ENCODE results near the gene TAS2R3. TPM values are rescaled to one million over a fixed set of nuclear protein-coding genes. Genes with fewer than 3 reads are reported as not detected.
A peak's percentile ranks its signal among the peaks of the same experiment; 100 is the strongest.

The TAS2R3 gene
- total RNA-seq, 2 donors from 2014 or later, result 1.6 to 2.6 TPM

GRCh38 chr7:141737836-141738591, 25.9 kb upstream of the TAS2R3 start, which contains the start of gene SSBP1:
SSBP1 (plus strand) TSS chr7:141738358; CDS start chr7:141739167, 809 bp downstream.
- peak; percentile 97 for DNase-seq
- Histone ChIP-seq H3K36me3 (ENCODE audit: control insufficient read depth, insufficient read depth, low read length) (peaks cover 25% of the 10 kb centered on the region), H3K27ac (ENCODE audit: low read depth, low read length) (peak within 1 kb of the TSS; percentile 69), H3K4me3 (ENCODE audit: low read length) (peak within 1 kb of the TSS; percentile 95), H3K9me3 (ENCODE audit: control insufficient read depth, low read length) (no peaks in the 10 kb centered on the region), H3K27me3 (ENCODE audit: control insufficient read depth, insufficient read depth, low read length, poor library complexity, severe bottlenecking) (no peaks in the 10 kb centered on the region), H3K4me1 (ENCODE audit: control insufficient read depth, insufficient read depth, low read length) (peaks cover 19% of the 10 kb centered on the region), H3K9ac (ENCODE audit: extremely low read depth, low read length, poor library complexity, severe bottlenecking) (peak within 1 kb of the TSS; percentile 82)
- H3K36me3 Mint-ChIP-seq (ENCODE audit: low read depth), result peaks cover 32% of the 10 kb centered on the region
- H3K27ac Mint-ChIP-seq, result peak within 1 kb of the TSS; percentile 100
- 13 to 15% methylated on average over 31 to 46 of the region's 46 CpGs for WGBS, 2 experiments (ENCODE audit: insufficient coverage in 1 of 2, insufficient read length in 1 of 2)
- no peaks in the 10 kb centered on the region for H3K9me3 Mint-ChIP-seq
- no peaks in the 10 kb centered on the region for H3K27me3 Mint-ChIP-seq (ENCODE audit: insufficient read depth)
- TF ChIP-seq CTCF (conservative IDR thresholded peaks at IDR 0.05), result peak; percentile 86
- H3K4me3 Mint-ChIP-seq, result peak within 1 kb of the TSS; percentile 98
- H3K4me1 Mint-ChIP-seq, result peaks cover 36% of the 10 kb centered on the region

GRCh38 chr7:141738592-141739013, 25.3 kb upstream of the TAS2R3 start:
- Mint-ChIP-seq H3K27me3 (ENCODE audit: insufficient read depth) (no peaks in the 10 kb centered on the region), H3K4me3 (peak overlapping the region; percentile 98), H3K27ac (peak overlapping the region; percentile 100), H3K4me1 (peaks cover 31% of the 10 kb centered on the region), H3K9me3 (no peaks in the 10 kb centered on the region), H3K36me3 (ENCODE audit: low read depth) (peaks cover 37% of the 10 kb centered on the region)
- DNase-seq, result no peak
- no peaks in the 10 kb centered on the region for H3K27me3 ChIP-seq (ENCODE audit: control insufficient read depth, insufficient read depth, low read length, poor library complexity, severe bottlenecking)
- WGBS, 2 experiments (ENCODE audit: insufficient coverage in 1 of 2, insufficient read length in 1 of 2), result 0 to 3% methylated on average over 3 to 6 of the region's 6 CpGs
- peaks cover 31% of the 10 kb centered on the region for H3K36me3 ChIP-seq (ENCODE audit: control insufficient read depth, insufficient read depth, low read length)
- no peaks in the 10 kb centered on the region for H3K9me3 ChIP-seq (ENCODE audit: control insufficient read depth, low read length)
- TF ChIP-seq CTCF (conservative IDR thresholded peaks at IDR 0.05), result no peak
- H3K9ac ChIP-seq (ENCODE audit: extremely low read depth, low read length, poor library complexity, severe bottlenecking), result peak overlapping the region; percentile 82
- peaks cover 19% of the 10 kb centered on the region for H3K4me1 ChIP-seq (ENCODE audit: control insufficient read depth, insufficient read depth, low read length)
- peak overlapping the region; percentile 95 for H3K4me3 ChIP-seq (ENCODE audit: low read length)
- H3K27ac ChIP-seq (ENCODE audit: low read depth, low read length), result peak overlapping the region; percentile 69

GRCh38 chr7:141739250-141739649, 24.6 kb upstream of the TAS2R3 start:
- no peak for TF ChIP-seq CTCF (conservative IDR thresholded peaks at IDR 0.05)
- Mint-ChIP-seq H3K36me3 (ENCODE audit: low read depth) (peaks cover 44% of the 10 kb centered on the region), H3K4me1 (peaks cover 27% of the 10 kb centered on the region), H3K27me3 (ENCODE audit: insufficient read depth) (no peaks in the 10 kb centered on the region), H3K9me3 (no peaks in the 10 kb centered on the region), H3K27ac (peak overlapping the region; percentile 79), H3K4me3 (peak overlapping the region; percentile 98)
- H3K36me3 ChIP-seq (ENCODE audit: control insufficient read depth, insufficient read depth, low read length), result peaks cover 37% of the 10 kb centered on the region
- WGBS, 2 experiments (ENCODE audit: insufficient coverage in 1 of 2, insufficient read length in 1 of 2), result 84 to 95% methylated on average over 2 to 3 of the region's 3 CpGs
- H3K27me3 ChIP-seq (ENCODE audit: control insufficient read depth, insufficient read depth, low read length, poor library complexity, severe bottlenecking), result no peaks in the 10 kb centered on the region
- H3K4me3 ChIP-seq (ENCODE audit: low read length), result peak overlapping the region; percentile 95
- no peaks in the 10 kb centered on the region for H3K9me3 ChIP-seq (ENCODE audit: control insufficient read depth, low read length)
- peak overlapping the region; percentile 82 for H3K9ac ChIP-seq (ENCODE audit: extremely low read depth, low read length, poor library complexity, severe bottlenecking)
- peaks cover 15% of the 10 kb centered on the region for H3K4me1 ChIP-seq (ENCODE audit: control insufficient read depth, insufficient read depth, low read length)
- no peak for DNase-seq
- H3K27ac ChIP-seq (ENCODE audit: low read depth, low read length), result no peak overlapping the region
